ENCODE results near the gene TUBB2B. TPM values are rescaled to one million over a fixed set of nuclear protein-coding genes. Genes with fewer than 3 reads are reported as not detected.

Gene TUBB2B
- total RNA-seq, 4 donors from 2014 or later, result 9.2 to 19.3 (median 13.2) TPM

GRCh38 chr6:3196770-3197169 is 30.7 kb downstream of the TUBB2B start:
- Histone ChIP-seq H3K27ac (no peak overlapping the region), H3K9me3 (no peaks in the 10 kb centered on the region), H3K4me1 (no peaks in the 10 kb centered on the region), H3K4me3 (no peak overlapping the region), H3K36me3 (no peaks in the 10 kb centered on the region), H3K27me3 (no peaks in the 10 kb centered on the region)
- DNase-seq (ENCODE audit: low spot score in 2 of 2), result no peak
- WGBS, result 82% methylated on average over 5 of the region's 5 CpGs
- TF ChIP-seq CTCF (IDR thresholded peaks at IDR 0.05) (no peak), POLR2AphosphoS5 (IDR thresholded peaks at IDR 0.05) (no peak), POLR2A (IDR thresholded peaks at IDR 0.05) (no peak), EP300 (IDR thresholded peaks at IDR 0.05) (no peak)

- TF ChIP-seq POLR2AphosphoS5 (IDR thresholded peaks at IDR 0.05), result no peak
- TF ChIP-seq EP300 (IDR thresholded peaks at IDR 0.05), result no peak
- TF ChIP-seq POLR2A (IDR thresholded peaks at IDR 0.05), result no peak
- TF ChIP-seq CTCF (IDR thresholded peaks at IDR 0.05), result no peak
- Histone ChIP-seq H3K4me1 (no peaks in the 10 kb centered on the region), H3K4me3 (no peak overlapping the region), H3K27me3 (no peaks in the 10 kb centered on the region), H3K27ac (no peak overlapping the region), H3K9me3 (no peaks in the 10 kb centered on the region), H3K36me3 (no peaks in the 10 kb centered on the region)
- WGBS, result 80% methylated on average over 16 of the region's 16 CpGs
- DNase-seq (ENCODE audit: low spot score in 2 of 2), result no peak
Measured at GRCh38 chr6:3195695-3196497, 31.6 kb downstream of the TUBB2B start.

DNA sequence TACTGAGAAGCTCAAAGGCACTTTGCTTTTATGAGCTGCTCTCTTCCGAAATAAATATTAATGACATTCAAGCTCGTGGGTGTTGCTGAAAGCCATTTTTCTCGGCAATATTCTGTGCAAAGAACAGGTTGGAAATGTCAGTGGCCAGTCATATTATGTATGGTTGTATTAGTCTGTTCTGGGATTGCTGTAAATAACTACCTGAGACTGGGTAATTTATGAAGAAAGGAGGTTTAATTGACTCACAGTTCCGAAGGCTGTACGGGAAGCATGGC is 32.1 kb downstream of the TUBB2B start:
- H3K9me3 ChIP-seq, result no peaks in the 10 kb centered on the region
- H3K36me3 ChIP-seq, result no peaks in the 10 kb centered on the region
- H3K27me3 ChIP-seq, result no peaks in the 10 kb centered on the region
- no peak for TF ChIP-seq EP300 (IDR thresholded peaks at IDR 0.05)
- no peak for TF ChIP-seq POLR2AphosphoS5 (IDR thresholded peaks at IDR 0.05)
- TF ChIP-seq CTCF (IDR thresholded peaks at IDR 0.05), result no peak
- no peak for TF ChIP-seq POLR2A (IDR thresholded peaks at IDR 0.05)
- DNase-seq (ENCODE audit: low spot score in 2 of 2), result no peak
- H3K4me1 ChIP-seq, result no peaks in the 10 kb centered on the region
- 82% methylated on average over 5 of the region's 5 CpGs for WGBS
- H3K4me3 ChIP-seq, result no peak overlapping the region
- H3K27ac ChIP-seq, result no peak overlapping the region

DNA sequence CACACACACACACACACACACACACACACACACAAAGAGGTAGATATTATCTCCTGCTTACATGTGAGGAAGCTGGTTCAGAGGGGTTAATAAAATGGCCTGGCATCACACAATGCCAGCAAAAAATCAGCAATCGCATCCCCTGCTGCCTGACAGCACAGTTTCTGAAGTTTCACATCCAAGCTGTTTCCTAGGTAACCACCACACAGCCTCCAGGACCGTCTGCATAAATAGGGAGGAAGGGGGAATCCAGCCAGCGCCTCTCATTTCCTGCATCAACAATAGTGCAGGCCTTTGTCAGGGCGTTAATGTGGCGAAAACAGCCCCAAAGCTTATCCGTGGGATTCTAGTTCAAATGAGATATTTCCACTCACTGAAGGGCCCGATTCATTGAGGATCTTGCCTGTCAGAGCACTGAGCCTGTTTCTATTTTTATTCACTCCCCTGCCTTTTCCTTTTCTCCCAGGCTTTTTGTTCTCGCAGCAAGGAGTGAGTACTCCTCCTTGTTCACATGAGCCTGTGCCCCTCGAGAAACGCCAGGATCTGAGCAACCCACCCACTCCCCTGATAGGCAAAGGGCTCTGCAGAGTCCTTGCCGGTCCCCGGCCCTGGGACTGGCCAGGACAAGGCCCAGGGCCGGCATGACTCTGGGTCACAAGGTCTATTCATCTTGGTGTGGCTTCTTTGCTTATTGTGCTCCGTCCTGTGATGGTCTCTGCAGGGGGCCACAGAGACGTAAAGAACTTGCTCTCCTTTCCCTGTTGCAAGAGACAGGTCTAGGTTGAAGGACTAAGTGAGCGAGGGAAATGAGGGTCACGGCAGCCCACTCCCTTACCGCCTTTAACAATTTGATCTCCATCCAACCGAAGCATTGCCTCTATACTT is 32.7 kb downstream of the TUBB2B start:
- TF ChIP-seq POLR2A (IDR thresholded peaks at IDR 0.05), result no peak

GRCh38 chr6:3193102-3193849 is 34.2 kb downstream of the TUBB2B start:
- no peak overlapping the region for H3K4me3 ChIP-seq
- no peak overlapping the region for H3K27ac ChIP-seq
- no peak for DNase-seq (ENCODE audit: low spot score in 2 of 2)
- 88% methylated on average over 21 of the region's 23 CpGs for WGBS
- TF ChIP-seq CTCF (IDR thresholded peaks at IDR 0.05), result no peak
- TF ChIP-seq POLR2A (IDR thresholded peaks at IDR 0.05), result no peak
- no peak for TF ChIP-seq EP300 (IDR thresholded peaks at IDR 0.05)
- no peak for TF ChIP-seq POLR2AphosphoS5 (IDR thresholded peaks at IDR 0.05)
- no peaks in the 10 kb centered on the region for H3K27me3 ChIP-seq
- no peaks in the 10 kb centered on the region for H3K9me3 ChIP-seq
- H3K36me3 ChIP-seq, result no peaks in the 10 kb centered on the region
- H3K4me1 ChIP-seq, result no peaks in the 10 kb centered on the region

More for the DNA sequence above, 32.7 kb downstream of the TUBB2B start:
- H3K9me3 ChIP-seq, result no peaks in the 10 kb centered on the region
- DNase-seq (ENCODE audit: low spot score in 2 of 2), result no peak
- no peaks in the 10 kb centered on the region for H3K4me1 ChIP-seq
- H3K27ac ChIP-seq, result no peak overlapping the region
- no peaks in the 10 kb centered on the region for H3K36me3 ChIP-seq
- H3K27me3 ChIP-seq, result no peaks in the 10 kb centered on the region
- no peak overlapping the region for H3K4me3 ChIP-seq
- WGBS, result 65% methylated on average over 19 of the region's 19 CpGs

All from suprapubic skin (tissue), 4 donors.